ENCODE results near the gene TFR2. TPM values are rescaled to one million over a fixed set of nuclear protein-coding genes. Genes with fewer than 3 reads are reported as not detected.

TFR2 gene
- total and polyA plus RNA-seq, 2 of the 13 experiments (the other 11 are each of a cell fraction or from before 2014, with no cell fraction given) = 36.9 to 64.2 TPM

- TF ChIP-seq FOXK1 (CRISPR knock-in tag; IDR thresholded peaks at IDR 0.05; ENCODE audit: borderline replicate concordance, low read depth) = no peak
- TF ChIP-seq ZNF710 (CRISPR knock-in tag; IDR thresholded peaks at IDR 0.05; ENCODE audit: borderline replicate concordance) = no peak
- TF ChIP-seq SATB2 (CRISPR knock-in tag; IDR thresholded peaks at IDR 0.05) = no peak
- TF ChIP-seq, protein P1, sequence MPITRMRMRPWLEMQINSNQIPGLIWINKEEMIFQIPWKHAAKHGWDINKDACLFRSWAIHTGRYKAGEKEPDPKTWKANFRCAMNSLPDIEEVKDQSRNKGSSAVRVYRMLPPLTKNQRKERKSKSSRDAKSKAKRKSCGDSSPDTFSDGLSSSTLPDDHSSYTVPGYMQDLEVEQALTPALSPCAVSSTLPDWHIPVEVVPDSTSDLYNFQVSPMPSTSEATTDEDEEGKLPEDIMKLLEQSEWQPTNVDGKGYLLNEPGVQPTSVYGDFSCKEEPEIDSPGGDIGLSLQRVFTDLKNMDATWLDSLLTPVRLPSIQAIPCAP (CRISPR knock-in tag; IDR thresholded peaks at IDR 0.05; ENCODE audit: low read depth) = no peak
- no peak for TF ChIP-seq DNMT1 (CRISPR knock-in tag; IDR thresholded peaks at IDR 0.05)
- no peak for TF ChIP-seq SNRNP70 (IDR thresholded peaks at IDR 0.05; ENCODE audit: low read depth, low read length)
- TF ChIP-seq PRMT3 (CRISPR knock-in tag; IDR thresholded peaks at IDR 0.05; ENCODE audit: borderline replicate concordance, low read depth) = no peak
- TF ChIP-seq NR2C2 (CRISPR knock-in tag; IDR thresholded peaks at IDR 0.05; ENCODE audit: borderline replicate concordance) = peak; percentile 25; the same call in 1 of the 2 replicates
- TF ChIP-seq RARG (CRISPR knock-in tag; IDR thresholded peaks at IDR 0.05; ENCODE audit: low read depth) = no peak
- TF ChIP-seq, protein P2, sequence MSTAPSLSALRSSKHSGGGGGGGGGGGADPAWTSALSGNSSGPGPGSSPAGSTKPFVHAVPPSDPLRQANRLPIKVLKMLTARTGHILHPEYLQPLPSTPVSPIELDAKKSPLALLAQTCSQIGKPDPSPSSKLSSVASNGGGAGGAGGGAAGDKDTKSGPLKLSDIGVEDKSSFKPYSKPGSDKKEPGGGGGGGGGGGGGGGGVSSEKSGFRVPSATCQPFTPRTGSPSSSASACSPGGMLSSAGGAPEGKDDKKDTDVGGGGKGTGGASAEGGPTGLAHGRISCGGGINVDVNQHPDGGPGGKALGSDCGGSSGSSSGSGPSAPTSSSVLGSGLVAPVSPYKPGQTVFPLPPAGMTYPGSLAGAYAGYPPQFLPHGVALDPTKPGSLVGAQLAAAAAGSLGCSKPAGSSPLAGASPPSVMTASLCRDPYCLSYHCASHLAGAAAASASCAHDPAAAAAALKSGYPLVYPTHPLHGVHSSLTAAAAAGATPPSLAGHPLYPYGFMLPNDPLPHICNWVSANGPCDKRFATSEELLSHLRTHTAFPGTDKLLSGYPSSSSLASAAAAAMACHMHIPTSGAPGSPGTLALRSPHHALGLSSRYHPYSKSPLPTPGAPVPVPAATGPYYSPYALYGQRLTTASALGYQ (CRISPR knock-in tag; IDR thresholded peaks at IDR 0.05) = no peak
- no peak for TF ChIP-seq YEATS2 (CRISPR knock-in tag; IDR thresholded peaks at IDR 0.05; ENCODE audit: borderline replicate concordance)
- no peak for TF ChIP-seq HNRNPK (IDR thresholded peaks at IDR 0.05; ENCODE audit: low read depth, low read length, poor library complexity, severe bottlenecking)
- TF ChIP-seq NFYB (CRISPR knock-in tag; IDR thresholded peaks at IDR 0.05) = no peak
- TF ChIP-seq ZNF44 (CRISPR knock-in tag; IDR thresholded peaks at IDR 0.05) = no peak
- TF ChIP-seq EED (CRISPR knock-in tag; IDR thresholded peaks at IDR 0.05) = no peak
- TF ChIP-seq, protein P3, sequence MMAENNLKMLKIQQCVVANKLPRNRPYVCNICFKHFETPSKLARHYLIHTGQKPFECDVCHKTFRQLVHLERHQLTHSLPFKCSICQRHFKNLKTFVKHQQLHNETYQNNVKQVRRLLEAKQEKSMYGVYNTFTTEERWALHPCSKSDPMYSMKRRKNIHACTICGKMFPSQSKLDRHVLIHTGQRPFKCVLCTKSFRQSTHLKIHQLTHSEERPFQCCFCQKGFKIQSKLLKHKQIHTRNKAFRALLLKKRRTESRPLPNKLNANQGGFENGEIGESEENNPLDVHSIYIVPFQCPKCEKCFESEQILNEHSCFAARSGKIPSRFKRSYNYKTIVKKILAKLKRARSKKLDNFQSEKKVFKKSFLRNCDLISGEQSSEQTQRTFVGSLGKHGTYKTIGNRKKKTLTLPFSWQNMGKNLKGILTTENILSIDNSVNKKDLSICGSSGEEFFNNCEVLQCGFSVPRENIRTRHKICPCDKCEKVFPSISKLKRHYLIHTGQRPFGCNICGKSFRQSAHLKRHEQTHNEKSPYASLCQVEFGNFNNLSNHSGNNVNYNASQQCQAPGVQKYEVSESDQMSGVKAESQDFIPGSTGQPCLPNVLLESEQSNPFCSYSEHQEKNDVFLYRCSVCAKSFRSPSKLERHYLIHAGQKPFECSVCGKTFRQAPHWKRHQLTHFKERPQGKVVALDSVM (CRISPR knock-in tag; IDR thresholded peaks at IDR 0.05) = peak; percentile 0; the same call in 1 of the 2 replicates
- TF ChIP-seq ZNF891 (CRISPR knock-in tag; IDR thresholded peaks at IDR 0.05) = peak; percentile 68; the same call in 1 of the 2 replicates
- TF ChIP-seq HOXA9 (CRISPR knock-in tag; IDR thresholded peaks at IDR 0.05; ENCODE audit: borderline replicate concordance) = no peak
- no peak for TF ChIP-seq DZIP1 (CRISPR knock-in tag; IDR thresholded peaks at IDR 0.05)
- no peak for TF ChIP-seq ZNF501 (CRISPR knock-in tag; IDR thresholded peaks at IDR 0.05)
Observed at GRCh38 chr7:100641860-100642533, 645 bp upstream of the TFR2 start (continued).
